ENCODE measurements around the gene KCTD18.

GRCh38 chr2:200525066-200525465, 15.2 kb upstream of the KCTD18 start:
- TF ChIP-seq MAX (IDR thresholded peaks at IDR 0.05), result no peak
- no peak for TF ChIP-seq TEAD4 (IDR thresholded peaks at IDR 0.05; ENCODE audit: low read depth, low read length)
- TF ChIP-seq SP1 (IDR thresholded peaks at IDR 0.05; ENCODE audit: low read depth, low read length), result no peak
- TF ChIP-seq TAF1 (IDR thresholded peaks at IDR 0.05; ENCODE audit: low read depth, low read length), result no peak
- TF ChIP-seq SP2 (IDR thresholded peaks at IDR 0.05; ENCODE audit: low read length), result no peak
- no peak for TF ChIP-seq EP300 (IDR thresholded peaks at IDR 0.05; ENCODE audit: borderline replicate concordance in 1 of 2, low read depth in 2 of 2, low read length in 2 of 2)
- no peak for TF ChIP-seq CTCF (IDR thresholded peaks at IDR 0.05; ENCODE audit: control extremely low read depth in 1 of 3, insufficient read depth in 1 of 3, low read depth in 1 of 3, low read length in 3 of 3)
- no peak for TF ChIP-seq CBX5 (IDR thresholded peaks at IDR 0.05; ENCODE audit: low read depth, low read length)
- TF ChIP-seq POLR2AphosphoS5 (IDR thresholded peaks at IDR 0.05; ENCODE audit: low read depth, low read length), result no peak
- no peak for TF ChIP-seq YY1 (IDR thresholded peaks at IDR 0.05; ENCODE audit: low read depth, low read length)
